ENCODE measurements around the gene MEIKIN. TPM values are rescaled to one million over a fixed set of nuclear protein-coding genes. Genes with fewer than 3 reads are reported as not detected.

Gene MEIKIN
- total RNA-seq, 2 experiments from 2014 or later, result not detected

DNA sequence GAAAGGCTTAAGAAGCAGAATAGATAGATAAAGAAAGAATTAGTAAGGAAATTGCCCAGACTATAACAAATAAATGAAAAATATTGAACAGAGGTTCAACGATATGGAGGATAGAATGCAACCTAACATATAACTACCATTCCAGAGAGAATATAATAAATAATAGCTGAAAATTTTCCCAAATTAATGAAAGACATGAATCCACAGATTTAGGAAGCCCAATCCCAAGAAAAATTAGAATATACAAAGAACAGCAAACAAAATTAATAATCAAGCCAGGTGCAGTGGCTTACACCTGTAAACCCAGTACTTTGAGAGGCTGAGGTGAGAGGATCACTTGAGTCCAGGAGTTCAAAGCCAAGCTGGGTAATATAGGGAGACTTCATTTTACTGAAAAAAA lies 120.8 kb downstream of the MEIKIN start:
- Mint-ChIP-seq H3K36me3 (peaks cover 5% of the 10 kb centered on the region), H3K9me3 (no peaks in the 10 kb centered on the region), H3K4me1 (no peaks in the 10 kb centered on the region), H3K27ac (no peak overlapping the region), H3K4me3 (no peak overlapping the region), H3K27me3 (peaks cover 4% of the 10 kb centered on the region)
- no peak for DNase-seq

DNA sequence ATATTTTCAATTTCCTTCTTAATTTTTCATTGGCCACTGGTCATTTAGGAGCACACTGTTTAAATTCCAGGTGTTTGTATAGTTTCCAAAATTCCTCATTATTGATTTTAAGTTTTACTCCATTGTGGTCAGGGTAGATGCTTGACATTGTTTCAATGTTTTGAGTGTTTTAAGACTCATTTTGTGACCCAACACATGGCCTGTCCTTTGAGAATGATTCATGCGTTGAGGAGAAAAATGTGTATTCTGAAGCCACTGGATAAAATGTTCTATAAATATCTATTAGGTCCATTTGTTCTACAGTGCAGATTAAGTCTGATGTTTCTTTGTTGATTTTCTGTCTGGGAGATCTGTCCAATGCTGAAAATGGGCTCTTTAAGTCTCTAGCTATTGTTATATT lies 124.2 kb downstream of the MEIKIN start:
- no peak overlapping the region for H3K27ac Mint-ChIP-seq
- no peak overlapping the region for H3K4me3 Mint-ChIP-seq
- H3K36me3 Mint-ChIP-seq, result peaks cover 2% of the 10 kb centered on the region
- DNase-seq, result no peak
- peaks cover 4% of the 10 kb centered on the region for H3K4me1 Mint-ChIP-seq
- peaks cover 4% of the 10 kb centered on the region for H3K27me3 Mint-ChIP-seq
- no peaks in the 10 kb centered on the region for H3K9me3 Mint-ChIP-seq

DNA sequence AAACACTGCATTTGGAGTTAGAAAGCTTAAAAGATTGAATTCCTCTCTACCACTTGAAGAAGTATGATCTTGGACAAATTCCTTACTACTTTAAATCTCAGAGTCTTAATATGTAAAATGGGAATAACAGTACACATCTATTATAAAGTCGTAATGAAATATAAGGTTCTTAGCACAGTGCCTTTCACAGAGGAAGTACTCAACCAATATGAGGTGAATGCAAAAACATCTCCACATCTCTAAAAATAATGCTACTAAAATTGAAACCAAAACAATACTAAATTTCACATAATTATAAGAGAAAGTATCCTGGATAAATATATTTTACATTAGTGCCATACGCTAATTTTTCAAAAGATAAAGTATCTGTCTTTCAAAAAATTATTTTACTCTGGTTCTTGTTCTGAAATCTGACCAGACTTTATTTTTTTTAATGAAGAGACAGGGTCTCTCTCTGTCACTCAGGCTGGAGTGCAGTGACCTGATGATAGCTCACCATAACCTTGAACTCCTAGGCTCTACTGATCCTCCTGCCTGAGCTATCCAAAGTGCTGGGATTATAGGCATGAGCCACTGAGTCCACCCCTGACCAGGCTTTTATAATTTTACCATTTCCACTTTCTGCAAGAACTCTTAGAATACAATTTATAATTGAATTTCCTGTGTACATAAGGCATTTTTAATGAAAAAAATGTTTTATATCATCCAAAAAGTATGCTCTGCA lies 127.3 kb downstream of the MEIKIN start:
- Mint-ChIP-seq H3K27ac (no peak overlapping the region), H3K9me3 (no peaks in the 10 kb centered on the region), H3K36me3 (peaks cover 2% of the 10 kb centered on the region), H3K4me1 (peaks cover 4% of the 10 kb centered on the region), H3K27me3 (no peaks in the 10 kb centered on the region), H3K4me3 (no peak overlapping the region)
- no peak for DNase-seq

DNA sequence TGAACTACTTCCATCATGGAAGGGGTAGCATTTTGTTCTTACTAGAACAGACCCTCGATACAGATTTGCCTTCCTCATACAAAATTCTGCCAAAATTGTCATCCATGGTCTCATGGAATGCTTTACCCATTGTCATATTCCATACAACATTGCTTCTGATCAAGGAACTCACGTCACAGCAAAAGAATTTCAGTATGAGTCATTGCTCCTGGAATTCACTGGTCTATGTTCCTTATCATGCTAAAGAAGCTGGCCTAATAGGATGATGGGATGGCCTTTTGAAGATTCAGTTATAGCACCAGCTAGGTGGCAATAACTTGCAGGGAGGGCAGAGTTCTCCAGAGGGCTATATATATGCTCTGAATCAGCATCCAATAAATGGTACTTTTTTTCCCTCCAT lies 130.5 kb downstream of the MEIKIN start:
- H3K27ac Mint-ChIP-seq, result no peak overlapping the region
- H3K4me3 Mint-ChIP-seq, result no peak overlapping the region
- no peaks in the 10 kb centered on the region for H3K9me3 Mint-ChIP-seq

DNA sequence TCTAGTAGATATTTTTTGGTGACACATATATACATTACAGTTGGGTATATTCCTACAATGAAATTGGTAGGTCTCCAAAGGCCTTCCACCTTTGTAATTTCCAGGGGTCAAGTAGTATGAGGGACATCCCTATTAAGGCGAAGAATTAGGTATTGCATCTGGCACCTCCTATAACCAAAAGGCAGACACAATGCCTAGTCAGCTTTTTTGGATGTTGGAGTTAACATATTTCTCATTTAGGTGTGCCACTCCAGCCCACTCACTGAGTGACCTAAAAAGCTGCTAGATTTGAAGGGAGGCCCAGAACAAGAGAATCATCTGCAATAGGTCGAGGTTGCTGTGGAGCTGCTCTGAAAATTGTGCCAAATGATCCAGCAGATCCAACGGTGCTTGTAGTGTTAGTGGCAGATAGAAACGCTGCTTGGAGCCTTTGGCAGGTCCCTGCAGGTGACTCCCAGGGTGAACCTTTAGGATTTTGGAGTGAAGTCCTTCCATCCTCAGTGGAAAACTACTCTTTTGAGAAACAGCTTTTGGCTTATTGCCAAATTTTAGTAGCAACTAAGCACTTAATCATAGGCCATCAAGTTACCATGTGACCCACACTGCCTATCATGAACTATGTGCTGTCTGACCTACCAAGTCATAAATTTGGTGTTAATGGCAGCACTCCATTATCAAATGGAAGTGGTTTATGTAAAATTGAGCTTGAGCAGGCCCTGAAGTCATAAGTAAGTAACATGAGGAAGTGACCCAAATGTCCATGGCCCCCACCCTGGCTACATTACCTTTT lies 132.9 kb downstream of the MEIKIN start:
- Mint-ChIP-seq H3K27me3 (no peaks in the 10 kb centered on the region), H3K36me3 (no peaks in the 10 kb centered on the region), H3K27ac (no peak overlapping the region), H3K4me3 (no peak overlapping the region), H3K9me3 (no peaks in the 10 kb centered on the region), H3K4me1 (no peaks in the 10 kb centered on the region)
- no peak for DNase-seq

More for the DNA sequence above, 130.5 kb downstream of the MEIKIN start:
- Mint-ChIP-seq H3K27me3 (no peaks in the 10 kb centered on the region), H3K36me3 (no peaks in the 10 kb centered on the region), H3K4me1 (peaks cover 4% of the 10 kb centered on the region)
- no peak for DNase-seq

DNA sequence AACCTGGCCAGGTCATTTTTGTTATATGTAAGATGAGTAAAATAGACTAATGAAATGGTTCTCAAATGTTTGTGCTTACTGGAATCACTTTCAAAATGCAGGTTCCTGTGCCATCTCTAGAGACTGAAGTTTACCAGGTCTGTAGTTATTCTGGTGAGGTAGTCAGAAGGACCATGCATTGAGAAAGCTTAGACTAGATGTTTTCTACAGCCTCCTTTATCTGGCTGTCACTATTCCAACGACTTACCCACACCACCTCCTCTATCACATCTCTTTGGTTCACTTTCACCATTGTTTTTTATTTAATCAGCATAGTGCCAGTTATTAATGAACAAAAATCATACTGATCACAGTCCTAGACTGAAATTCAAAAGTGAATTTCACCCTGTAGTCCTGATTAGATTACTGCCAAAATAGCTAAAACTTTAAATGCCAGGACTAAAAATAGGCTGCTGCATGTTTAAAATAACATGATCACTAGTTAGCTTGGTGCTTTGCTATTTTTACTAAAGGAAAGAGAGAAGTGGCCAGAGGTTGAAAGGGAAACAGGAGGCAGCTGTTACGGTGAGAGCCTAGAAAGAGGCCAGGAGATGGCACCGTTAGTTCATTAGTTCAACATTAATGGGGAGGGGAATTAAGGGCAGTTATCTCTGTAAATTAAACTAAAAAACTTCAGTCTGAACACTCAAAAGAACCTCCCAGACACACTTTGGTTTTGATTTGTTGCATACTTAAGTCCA lies 134.8 kb downstream of the MEIKIN start:
- Mint-ChIP-seq H3K36me3 (no peaks in the 10 kb centered on the region), H3K4me1 (no peaks in the 10 kb centered on the region), H3K4me3 (no peak overlapping the region), H3K27me3 (no peaks in the 10 kb centered on the region), H3K9me3 (no peaks in the 10 kb centered on the region), H3K27ac (no peak overlapping the region)
- no peak for DNase-seq

DNA sequence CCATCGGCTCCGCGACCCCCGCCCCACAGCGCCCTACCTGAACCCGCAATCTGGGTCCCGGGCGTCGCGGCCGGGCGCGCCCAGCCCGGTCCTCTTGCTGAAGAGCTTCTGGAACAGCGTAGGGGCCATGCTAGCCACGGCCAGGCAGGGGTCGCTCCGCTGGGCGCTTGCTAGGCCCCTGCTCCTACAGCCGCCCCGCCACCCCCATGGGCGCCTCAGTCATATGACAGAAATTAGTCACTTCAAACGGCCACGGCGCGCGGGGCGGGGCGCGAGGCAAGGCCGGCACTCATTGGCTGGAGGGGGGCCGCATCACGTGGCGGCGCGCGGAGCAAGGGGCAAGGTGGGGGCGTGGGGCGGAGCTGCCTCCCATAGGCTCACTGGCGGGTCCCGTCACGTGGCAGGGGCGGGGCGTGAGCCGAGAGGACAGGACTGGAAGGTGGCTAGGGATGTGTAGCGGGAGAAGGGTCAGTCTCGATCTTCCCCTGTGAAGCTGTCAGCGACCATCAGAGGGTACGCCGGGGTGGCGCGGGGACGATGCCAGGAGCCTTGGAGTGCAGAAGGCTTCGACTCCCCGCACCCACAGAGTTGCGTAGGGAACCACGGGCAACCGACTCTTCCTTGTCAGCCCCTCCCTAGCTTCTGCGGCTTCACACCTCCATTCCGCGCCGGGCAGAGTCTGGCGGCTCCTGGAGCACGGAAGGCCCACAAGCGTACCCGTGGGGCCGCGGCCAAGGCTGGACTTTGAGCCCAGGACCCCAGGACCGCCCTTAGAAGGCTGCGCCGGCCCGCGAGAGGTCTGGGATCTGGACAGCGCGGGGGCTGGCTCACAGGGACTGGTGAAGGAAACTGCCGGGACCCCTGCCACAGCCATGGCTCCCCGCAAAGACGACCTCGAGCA lies 148.4 kb downstream of the MEIKIN start, which contains the start of gene FNIP1:
FNIP1 (minus strand) TSS at position 225 of the 901 bp plus-strand sequence; CDS start at position 129, 96 bp downstream.
- Mint-ChIP-seq H3K4me3 (peak within 1 kb of the TSS; percentile 94), H3K27ac (peak within 1 kb of the TSS; percentile 89), H3K4me1 (peaks cover 22% of the 10 kb centered on the region), H3K36me3 (peaks cover 19% of the 10 kb centered on the region), H3K9me3 (no peaks in the 10 kb centered on the region), H3K27me3 (no peaks in the 10 kb centered on the region)
- peak; percentile 99 for DNase-seq

DNA sequence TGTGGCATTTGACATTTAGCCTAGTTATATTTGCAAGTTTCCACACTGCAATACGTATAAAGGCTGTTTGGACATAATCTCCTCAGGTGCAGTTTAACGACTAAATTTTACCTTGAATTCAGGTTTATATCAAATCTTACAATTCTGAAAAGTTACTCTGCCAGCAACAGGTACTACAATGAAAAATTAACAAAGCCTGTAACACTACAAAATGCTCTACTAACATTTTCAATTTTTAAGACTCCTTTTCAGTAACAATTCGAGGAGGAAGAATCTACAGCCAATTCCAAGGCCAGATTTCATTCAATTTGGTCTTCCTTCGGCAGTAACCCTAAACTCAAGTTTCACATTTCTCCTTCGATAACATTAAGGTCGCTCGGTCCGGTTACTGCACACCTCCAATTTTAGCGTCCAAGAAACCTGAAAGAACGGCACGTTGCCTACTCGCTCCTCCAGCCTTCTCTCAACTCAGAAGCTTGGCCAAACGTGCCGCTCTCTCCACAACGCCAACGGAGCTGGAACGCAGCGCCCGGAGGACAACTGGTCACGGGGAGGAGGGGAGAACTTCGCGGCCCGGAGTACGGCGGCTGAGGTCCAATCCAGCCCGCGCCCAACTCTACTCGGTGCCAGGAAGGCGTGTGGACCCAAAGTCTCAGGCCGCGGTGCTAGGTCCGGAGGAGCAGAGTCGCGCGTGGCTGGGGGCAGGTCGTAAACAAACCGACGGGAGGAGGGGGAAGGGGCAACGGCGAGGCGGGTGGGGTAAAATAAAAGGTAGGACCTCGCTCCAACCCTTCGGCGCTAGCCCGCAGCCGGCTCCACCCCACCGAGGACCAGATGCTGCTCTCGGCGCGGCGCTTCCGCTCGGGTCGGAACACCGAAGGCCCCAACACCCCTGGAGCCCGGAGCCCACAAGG lies 149.3 kb downstream of the MEIKIN start:
- Mint-ChIP-seq H3K27me3 (no peaks in the 10 kb centered on the region), H3K27ac (peak overlapping the region; percentile 89), H3K4me1 (peaks cover 23% of the 10 kb centered on the region), H3K4me3 (peak overlapping the region; percentile 94), H3K36me3 (peaks cover 19% of the 10 kb centered on the region), H3K9me3 (no peaks in the 10 kb centered on the region)
- DNase-seq, result peak; percentile 42

DNA sequence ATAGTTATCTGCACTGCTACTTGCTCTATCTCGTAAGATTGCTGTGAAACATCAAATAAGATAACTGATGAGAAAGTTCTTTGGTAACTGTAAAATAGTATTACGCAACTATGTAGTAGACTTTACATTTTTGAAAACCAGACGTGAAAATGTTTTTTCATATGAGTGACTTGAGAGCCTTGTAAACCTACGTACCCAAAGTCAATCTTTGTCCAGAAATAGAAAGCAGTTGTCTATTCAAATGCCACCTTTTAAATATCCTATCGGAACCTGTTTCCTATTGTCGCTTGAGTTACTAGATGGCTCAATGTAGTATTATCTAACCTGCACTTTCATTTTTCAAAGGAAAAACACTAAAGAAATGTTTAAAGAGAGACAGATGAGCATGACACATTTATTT lies 150.2 kb downstream of the MEIKIN start:
- Mint-ChIP-seq H3K4me3 (peak overlapping the region; percentile 94), H3K9me3 (no peaks in the 10 kb centered on the region), H3K4me1 (peaks cover 31% of the 10 kb centered on the region), H3K27ac (peak overlapping the region; percentile 35), H3K27me3 (no peaks in the 10 kb centered on the region), H3K36me3 (peaks cover 23% of the 10 kb centered on the region)
- no peak for DNase-seq

DNA sequence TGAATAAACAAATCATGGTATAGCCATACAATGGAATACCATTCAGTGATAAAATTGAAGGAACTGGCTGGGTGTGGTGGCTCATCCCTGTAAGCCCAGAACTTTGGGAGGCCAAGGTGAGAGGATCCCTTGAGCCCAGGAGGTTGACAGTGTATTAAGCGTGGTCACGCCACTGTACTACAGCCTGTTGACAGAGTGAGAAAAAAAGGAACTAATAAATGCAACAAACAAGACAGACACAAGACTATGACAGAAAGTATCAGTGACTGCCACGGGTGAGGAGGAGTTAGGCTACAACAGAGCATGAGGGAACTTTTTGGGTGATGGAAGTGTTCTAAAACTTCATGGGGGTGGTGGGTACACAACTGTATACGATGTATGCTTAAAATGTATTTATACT lies 150.9 kb downstream of the MEIKIN start:
- DNase-seq, result no peak
- H3K27ac Mint-ChIP-seq, result no peak overlapping the region
- peaks cover 34% of the 10 kb centered on the region for H3K4me1 Mint-ChIP-seq

DNA sequence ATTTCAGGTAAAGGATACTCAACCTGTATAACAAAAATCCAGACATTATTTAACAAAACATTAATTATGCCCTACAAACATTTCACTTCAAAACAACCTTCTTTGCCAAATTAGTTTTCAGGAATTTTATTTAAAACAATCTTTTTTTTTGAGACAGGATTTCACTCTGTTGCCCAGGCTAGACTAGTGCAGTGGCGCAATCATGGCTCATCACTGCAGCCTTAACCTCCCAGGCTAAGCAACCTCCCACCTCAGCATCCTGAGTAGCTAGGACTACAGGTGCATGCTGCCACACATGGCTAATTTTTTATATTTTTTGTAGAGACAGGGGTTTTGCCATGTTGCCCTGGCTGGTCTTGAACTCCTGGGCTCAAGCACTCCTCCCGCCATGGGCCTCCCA lies 152.6 kb downstream of the MEIKIN start:
- peaks cover 5% of the 10 kb centered on the region for H3K9me3 Mint-ChIP-seq
- peaks cover 38% of the 10 kb centered on the region for H3K4me1 Mint-ChIP-seq
- peaks cover 33% of the 10 kb centered on the region for H3K36me3 Mint-ChIP-seq
- no peak overlapping the region for H3K4me3 Mint-ChIP-seq
- no peaks in the 10 kb centered on the region for H3K27me3 Mint-ChIP-seq
- no peak overlapping the region for H3K27ac Mint-ChIP-seq
- no peak for DNase-seq

More for the DNA sequence above, 150.9 kb downstream of the MEIKIN start:
- Mint-ChIP-seq H3K27me3 (no peaks in the 10 kb centered on the region), H3K4me3 (peak overlapping the region; percentile 2), H3K36me3 (peaks cover 26% of the 10 kb centered on the region), H3K9me3 (peaks cover under 1% of the 10 kb centered on the region)

DNA sequence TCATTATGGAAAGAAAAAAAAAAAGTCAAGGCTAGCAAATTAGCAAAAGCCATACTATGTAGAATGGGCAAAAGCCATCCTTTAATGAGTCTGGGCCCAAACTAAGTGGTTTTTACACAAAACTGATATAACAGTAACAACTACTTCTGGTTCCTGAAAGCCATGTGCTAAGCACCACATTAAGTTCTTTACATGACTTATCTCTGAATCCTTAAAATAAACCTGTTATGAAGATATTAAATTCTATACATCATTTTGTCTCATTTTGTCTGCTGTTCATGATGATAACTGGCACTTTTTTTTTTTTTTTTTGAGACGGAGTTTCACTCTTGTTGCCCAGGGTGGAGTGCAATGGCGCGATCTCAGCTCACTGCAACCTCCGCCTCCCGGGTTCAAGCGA lies 153.6 kb downstream of the MEIKIN start:
- Mint-ChIP-seq H3K4me1 (peaks cover 44% of the 10 kb centered on the region), H3K4me3 (no peak overlapping the region), H3K27ac (no peak overlapping the region), H3K27me3 (no peaks in the 10 kb centered on the region), H3K36me3 (peaks cover 35% of the 10 kb centered on the region), H3K9me3 (peaks cover 5% of the 10 kb centered on the region)
- DNase-seq, result no peak

DNA sequence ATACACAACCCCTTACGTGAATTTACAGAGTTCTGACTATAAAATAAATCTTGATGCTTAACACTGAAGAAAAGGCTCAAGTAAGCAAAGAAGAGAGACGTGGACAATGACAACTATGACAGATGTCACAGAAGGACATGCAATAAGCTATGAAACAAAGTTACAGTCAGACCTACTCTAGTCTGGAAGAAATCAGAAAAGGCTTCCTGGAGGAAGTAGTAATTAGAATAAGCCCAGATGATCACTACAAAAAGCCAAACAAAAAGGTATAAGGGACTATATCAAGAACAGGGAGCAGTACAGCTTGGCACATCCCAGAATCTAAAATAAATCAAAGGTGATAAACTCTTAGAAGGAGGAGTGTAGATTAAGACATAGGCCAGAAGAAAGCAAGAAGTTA lies 154.9 kb downstream of the MEIKIN start:
- Mint-ChIP-seq H3K27me3 (no peaks in the 10 kb centered on the region), H3K4me1 (peaks cover 47% of the 10 kb centered on the region), H3K27ac (no peak overlapping the region), H3K36me3 (peaks cover 29% of the 10 kb centered on the region), H3K4me3 (no peak overlapping the region), H3K9me3 (peaks cover 5% of the 10 kb centered on the region)
- no peak for DNase-seq

All from activated naive CD8-positive, alpha-beta T cell treated with anti-CD3 and anti-CD28 coated beads for 36 hours (primary cell).